ENCODE data around the gene EXOSC5. TPM values are rescaled to one million over a fixed set of nuclear protein-coding genes. Genes with fewer than 3 reads are reported as not detected.

EXOSC5 gene
- total and polyA plus RNA-seq, 2 of the 13 experiments (the other 11 are each of a cell fraction or from before 2014, with no cell fraction given): 24.1 to 26.5 TPM

GRCh38 chr19:41397086-41398049, at the start of gene EXOSC5, which contains the start of gene BCKDHA (continued):
- TF ChIP-seq ZNF34 (CRISPR knock-in tag; IDR thresholded peaks at IDR 0.05; ENCODE audit: borderline replicate concordance) (no peak), BORCS8-MEF2B (CRISPR knock-in tag; IDR thresholded peaks at IDR 0.05) (peak; percentile 64), KLF13 (CRISPR knock-in tag; IDR thresholded peaks at IDR 0.05) (0 out of 2 replicates have a peak, but pooled peaks have one; percentile 68), ZNF441 (CRISPR knock-in tag; IDR thresholded peaks at IDR 0.05; ENCODE audit: borderline replicate concordance) (no peak), ZFAT (CRISPR knock-in tag; conservative IDR thresholded peaks at IDR 0.05) (no peak), HES4 (CRISPR knock-in tag; IDR thresholded peaks at IDR 0.05; ENCODE audit: borderline replicate concordance) (peak; percentile 73; the same call in 1 of the 2 replicates), MTERF4 (CRISPR knock-in tag; IDR thresholded peaks at IDR 0.05) (no peak), FOSL2 (CRISPR knock-in tag; IDR thresholded peaks at IDR 0.05) (peak; percentile 55), NFIB (CRISPR knock-in tag; IDR thresholded peaks at IDR 0.05; ENCODE audit: borderline replicate concordance) (no peak), ZNF775 (CRISPR knock-in tag; IDR thresholded peaks at IDR 0.05; ENCODE audit: borderline replicate concordance) (no peak), MEIS2 (CRISPR knock-in tag; IDR thresholded peaks at IDR 0.05) (0 out of 2 replicates have a peak, but pooled peaks have one; percentile 51), ZHX2 (IDR thresholded peaks at IDR 0.05; ENCODE audit: low read depth) (peak; percentile 46; the same call in 1 of the 2 replicates), ZHX2 (CRISPR knock-in tag; IDR thresholded peaks at IDR 0.05; ENCODE audit: borderline replicate concordance) (no peak), RFXAP (CRISPR knock-in tag; IDR thresholded peaks at IDR 0.05; ENCODE audit: borderline replicate concordance) (peak; percentile 63; the same call in 1 of the 2 replicates), ISL2 (CRISPR knock-in tag; IDR thresholded peaks at IDR 0.05) (no peak; the same call in none of the 2 replicates), TERF1 (CRISPR knock-in tag; IDR thresholded peaks at IDR 0.05) (no peak), NFKB2 (CRISPR knock-in tag; IDR thresholded peaks at IDR 0.05; ENCODE audit: borderline replicate concordance) (peak; percentile 88), ZNF883 (CRISPR knock-in tag; IDR thresholded peaks at IDR 0.05; ENCODE audit: not compliant biosample characterization) (peak; percentile 52), ETS1 (CRISPR knock-in tag; IDR thresholded peaks at IDR 0.05) (no peak)
